Measurements from ENCODE around the gene SCFD2.
"Not testable (repeated sequence)": the region's sequence is repeated elsewhere in the genome, so short reads cannot be mapped to it uniquely, and the experiment has no call there.

The SCFD2 gene

DNA sequence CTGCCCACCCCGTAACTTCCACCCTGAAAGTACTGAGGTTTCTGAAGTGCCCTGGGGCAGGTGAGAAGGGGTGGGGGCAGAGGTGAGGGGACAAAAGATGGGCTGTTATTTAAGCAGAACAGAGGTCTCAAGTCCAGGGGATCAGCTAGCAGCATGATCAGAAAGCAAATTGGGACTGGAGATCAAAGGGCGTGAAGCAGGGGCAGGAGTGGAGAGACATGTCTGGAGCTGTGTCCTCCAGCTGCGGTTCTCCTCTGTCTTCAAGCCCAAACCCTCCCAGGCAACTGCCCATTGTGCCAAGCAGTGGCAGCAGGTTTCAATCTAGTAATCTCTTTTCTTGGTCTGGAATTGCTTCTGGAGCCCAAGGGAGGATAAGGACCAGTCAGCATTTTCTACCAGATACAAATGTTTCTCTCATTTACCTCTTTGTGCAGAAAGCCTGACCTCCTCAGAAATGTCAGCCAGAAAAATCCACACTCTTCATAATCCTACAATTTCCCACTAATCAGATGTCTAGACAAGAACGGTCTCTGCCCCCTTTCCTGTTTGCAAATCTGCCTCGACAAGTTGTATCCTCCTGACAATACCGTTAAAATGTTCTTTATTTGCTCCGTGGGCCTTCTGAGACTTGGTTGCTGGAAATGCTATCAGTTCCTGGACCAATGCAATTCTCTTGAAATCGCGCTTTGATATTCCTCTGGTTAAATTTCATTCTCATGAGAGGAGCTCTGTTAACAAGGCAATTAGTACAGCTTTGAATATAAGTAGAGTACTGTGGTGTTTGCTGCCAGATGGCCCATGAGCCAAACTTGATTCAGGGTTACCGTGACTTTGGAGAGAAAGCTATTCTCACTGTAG lies 526.9 kb downstream of the SCFD2 start:
- no peaks in the 10 kb centered on the region for H3K36me3 ChIP-seq (ENCODE audit: control insufficient read depth, insufficient read depth, low read length)
- H3K9me3 ChIP-seq (ENCODE audit: control insufficient read depth, low read length): no peaks in the 10 kb centered on the region
- no peaks in the 10 kb centered on the region for H3K4me1 ChIP-seq (ENCODE audit: control insufficient read depth, insufficient read depth, low read length, poor library complexity, severe bottlenecking)
- no peak for DNase-seq
- no peak overlapping the region for H3K4me3 ChIP-seq (ENCODE audit: insufficient read depth, low read depth, low read length, poor library complexity, severe bottlenecking)
- no peak overlapping the region for H3K27ac ChIP-seq (ENCODE audit: insufficient read depth, low read length, poor library complexity, severe bottlenecking)
- H3K27me3 ChIP-seq (replicated peaks; ENCODE audit: control insufficient read depth, insufficient read depth, low read length, poor library complexity, severe bottlenecking): no peaks in the 10 kb centered on the region

- no peak for DNase-seq
- H3K4me3 ChIP-seq (ENCODE audit: insufficient read depth, low read depth, low read length, poor library complexity, severe bottlenecking): no peak overlapping the region
- no peaks in the 10 kb centered on the region for H3K4me1 ChIP-seq (ENCODE audit: control insufficient read depth, insufficient read depth, low read length, poor library complexity, severe bottlenecking)
- no peaks in the 10 kb centered on the region for H3K36me3 ChIP-seq (ENCODE audit: control insufficient read depth, insufficient read depth, low read length)
- H3K27me3 ChIP-seq (replicated peaks; ENCODE audit: control insufficient read depth, insufficient read depth, low read length, poor library complexity, severe bottlenecking): no peaks in the 10 kb centered on the region
- H3K9me3 ChIP-seq (ENCODE audit: control insufficient read depth, low read length): no peaks in the 10 kb centered on the region
- H3K27ac ChIP-seq (ENCODE audit: insufficient read depth, low read length, poor library complexity, severe bottlenecking): no peak overlapping the region
Measured at GRCh38 chr4:52837716-52838558, 527.9 kb downstream of the SCFD2 start.

DNA sequence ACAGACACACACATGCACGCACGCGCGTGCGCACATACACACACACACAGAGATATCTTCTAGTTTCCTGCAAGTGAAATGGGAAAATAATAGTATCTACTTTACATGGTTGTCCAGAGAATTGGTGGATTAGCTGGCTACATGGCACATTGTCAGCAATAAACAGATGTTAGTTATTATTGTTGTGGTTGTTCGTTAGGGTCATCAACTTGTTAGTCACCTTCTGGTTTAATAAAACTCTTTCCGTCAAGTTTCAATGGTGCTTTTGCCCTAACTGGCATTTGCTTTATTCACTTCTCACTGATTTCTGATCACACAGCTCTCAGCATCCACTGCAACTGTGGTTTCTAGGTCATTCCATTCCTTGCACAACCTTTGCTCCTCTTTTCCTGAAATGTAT lies 529.2 kb downstream of the SCFD2 start:
- Histone ChIP-seq H3K27me3 (replicated peaks; ENCODE audit: control insufficient read depth, insufficient read depth, low read length, poor library complexity, severe bottlenecking) (no peaks in the 10 kb centered on the region), H3K9me3 (ENCODE audit: control insufficient read depth, low read length) (no peaks in the 10 kb centered on the region), H3K4me3 (ENCODE audit: insufficient read depth, low read depth, low read length, poor library complexity, severe bottlenecking) (no peak overlapping the region), H3K27ac (ENCODE audit: insufficient read depth, low read length, poor library complexity, severe bottlenecking) (no peak overlapping the region), H3K4me1 (ENCODE audit: control insufficient read depth, insufficient read depth, low read length, poor library complexity, severe bottlenecking) (no peaks in the 10 kb centered on the region), H3K36me3 (ENCODE audit: control insufficient read depth, insufficient read depth, low read length) (no peaks in the 10 kb centered on the region)
- DNase-seq: no peak

DNA sequence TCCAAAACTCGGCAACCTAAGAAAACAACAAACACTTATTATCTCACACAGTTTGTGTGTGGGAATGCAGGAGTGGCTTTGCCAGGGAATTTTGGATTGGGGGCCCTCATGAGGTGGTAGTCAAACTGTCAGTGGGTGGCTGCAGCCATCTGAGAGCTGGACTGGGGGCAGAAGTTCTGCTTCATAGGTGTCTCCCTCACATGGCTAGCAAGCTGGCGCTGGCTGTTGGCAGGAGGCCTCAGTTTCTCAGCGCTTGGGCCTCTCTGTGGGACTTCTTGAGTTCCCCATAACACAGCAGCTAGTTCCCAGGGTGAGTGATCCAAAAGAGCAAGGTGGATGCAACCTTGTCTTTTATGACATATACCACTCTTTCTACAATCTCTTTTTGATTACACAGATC lies 529.7 kb downstream of the SCFD2 start:
- no peaks in the 10 kb centered on the region for H3K27me3 ChIP-seq (replicated peaks; ENCODE audit: control insufficient read depth, insufficient read depth, low read length, poor library complexity, severe bottlenecking)
- no peaks in the 10 kb centered on the region for H3K9me3 ChIP-seq (ENCODE audit: control insufficient read depth, low read length)
- no peak for DNase-seq
- H3K4me1 ChIP-seq (ENCODE audit: control insufficient read depth, insufficient read depth, low read length, poor library complexity, severe bottlenecking): no peaks in the 10 kb centered on the region
- no peaks in the 10 kb centered on the region for H3K36me3 ChIP-seq (ENCODE audit: control insufficient read depth, insufficient read depth, low read length)
- no peak overlapping the region for H3K4me3 ChIP-seq (ENCODE audit: insufficient read depth, low read depth, low read length, poor library complexity, severe bottlenecking)
- H3K27ac ChIP-seq (ENCODE audit: insufficient read depth, low read length, poor library complexity, severe bottlenecking): no peak overlapping the region

DNA sequence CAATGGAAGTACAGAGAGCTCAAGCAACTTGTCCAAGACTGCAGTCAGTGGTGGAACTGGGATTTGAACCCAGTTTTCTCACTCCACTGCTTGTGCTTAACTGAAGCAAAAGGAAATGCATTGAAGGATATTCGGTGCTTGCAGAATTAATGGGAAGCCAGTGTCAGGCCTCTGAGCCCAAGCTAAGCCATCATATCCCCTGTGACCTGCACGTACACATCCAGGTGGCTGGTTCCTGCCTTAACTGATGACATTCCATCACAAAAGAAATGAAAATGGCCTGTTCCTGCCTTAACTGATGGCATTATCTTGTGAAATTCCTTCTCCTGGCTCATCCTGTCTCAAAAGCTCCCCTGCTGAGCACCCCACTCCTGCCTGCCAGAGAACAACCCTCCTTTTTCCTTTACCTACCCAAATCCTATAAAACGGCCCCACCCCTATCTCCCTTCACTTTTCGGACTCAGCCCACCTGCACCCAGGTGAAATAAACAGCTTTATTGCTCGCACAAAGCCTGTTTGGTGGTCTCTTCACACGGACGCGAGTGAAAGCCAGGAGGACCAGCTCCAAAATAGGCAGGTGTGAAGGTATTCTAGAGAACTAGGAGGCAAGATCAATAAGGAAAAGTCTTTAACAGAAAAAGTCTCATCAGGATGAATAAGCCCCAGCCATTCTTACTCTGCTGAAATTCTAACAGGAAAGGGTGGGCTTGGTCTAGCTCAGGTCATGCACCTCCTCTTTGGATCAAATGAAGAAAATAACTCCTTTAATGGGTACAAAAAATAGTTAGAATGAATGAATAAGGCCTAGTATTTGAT lies 531.0 kb downstream of the SCFD2 start:
- not testable (repeated sequence) for H3K9me3 ChIP-seq (ENCODE audit: control insufficient read depth, low read length); DNase-seq; H3K27ac ChIP-seq (ENCODE audit: insufficient read depth, low read length, poor library complexity, severe bottlenecking); H3K36me3 ChIP-seq (ENCODE audit: control insufficient read depth, insufficient read depth, low read length); H3K4me1 ChIP-seq (ENCODE audit: control insufficient read depth, insufficient read depth, low read length, poor library complexity, severe bottlenecking); H3K4me3 ChIP-seq (ENCODE audit: insufficient read depth, low read depth, low read length, poor library complexity, severe bottlenecking); H3K27me3 ChIP-seq (replicated peaks; ENCODE audit: control insufficient read depth, insufficient read depth, low read length, poor library complexity, severe bottlenecking)

GRCh38 chr4:52833941-52834525 lies 531.8 kb downstream of the SCFD2 start:
- no peak for DNase-seq
- H3K27me3 ChIP-seq (replicated peaks; ENCODE audit: control insufficient read depth, insufficient read depth, low read length, poor library complexity, severe bottlenecking): no peaks in the 10 kb centered on the region
- H3K9me3 ChIP-seq (ENCODE audit: control insufficient read depth, low read length): no peaks in the 10 kb centered on the region
- no peak overlapping the region for H3K4me3 ChIP-seq (ENCODE audit: insufficient read depth, low read depth, low read length, poor library complexity, severe bottlenecking)
- H3K4me1 ChIP-seq (ENCODE audit: control insufficient read depth, insufficient read depth, low read length, poor library complexity, severe bottlenecking): no peaks in the 10 kb centered on the region
- H3K27ac ChIP-seq (ENCODE audit: insufficient read depth, low read length, poor library complexity, severe bottlenecking): no peak overlapping the region
- no peaks in the 10 kb centered on the region for H3K36me3 ChIP-seq (ENCODE audit: control insufficient read depth, insufficient read depth, low read length)

DNA sequence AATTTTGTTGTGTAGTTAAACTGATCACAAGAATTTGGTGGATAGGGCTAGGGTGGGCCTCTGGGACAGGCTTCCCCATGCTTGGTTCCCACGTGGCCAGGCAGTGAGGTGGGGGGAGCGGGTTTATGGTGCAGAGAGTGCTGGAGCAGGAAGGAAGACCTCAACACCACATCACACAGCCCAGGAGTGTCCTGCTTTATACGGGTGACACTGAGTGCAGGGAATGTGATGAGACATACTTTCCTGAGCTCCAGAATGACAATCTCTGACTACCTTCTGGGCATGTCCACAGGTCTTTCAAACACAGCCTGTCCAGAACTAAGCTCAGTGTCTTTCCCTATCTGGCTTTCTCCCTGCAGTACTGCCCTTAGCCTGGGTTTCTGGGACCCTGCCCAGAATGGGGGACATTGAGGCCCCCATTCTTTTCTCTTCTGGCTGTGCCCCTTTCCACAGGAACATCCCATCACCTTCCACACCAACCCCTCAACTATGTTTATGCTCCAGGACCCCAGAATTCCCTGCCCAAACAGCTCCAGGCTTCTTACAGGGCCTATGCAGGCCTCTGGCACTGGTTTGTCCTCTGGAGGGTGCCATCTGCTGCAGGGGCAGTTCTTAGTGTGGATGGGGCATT lies 540.3 kb downstream of the SCFD2 start:
- no peak overlapping the region for H3K27ac ChIP-seq (ENCODE audit: insufficient read depth, low read length, poor library complexity, severe bottlenecking)
- H3K27me3 ChIP-seq (replicated peaks; ENCODE audit: control insufficient read depth, insufficient read depth, low read length, poor library complexity, severe bottlenecking): no peaks in the 10 kb centered on the region
- H3K9me3 ChIP-seq (ENCODE audit: control insufficient read depth, low read length): no peaks in the 10 kb centered on the region
- no peaks in the 10 kb centered on the region for H3K36me3 ChIP-seq (ENCODE audit: control insufficient read depth, insufficient read depth, low read length)
- H3K4me3 ChIP-seq (ENCODE audit: insufficient read depth, low read depth, low read length, poor library complexity, severe bottlenecking): no peak overlapping the region
- no peak for DNase-seq
- peaks cover 7% of the 10 kb centered on the region for H3K4me1 ChIP-seq (ENCODE audit: control insufficient read depth, insufficient read depth, low read length, poor library complexity, severe bottlenecking)

DNA sequence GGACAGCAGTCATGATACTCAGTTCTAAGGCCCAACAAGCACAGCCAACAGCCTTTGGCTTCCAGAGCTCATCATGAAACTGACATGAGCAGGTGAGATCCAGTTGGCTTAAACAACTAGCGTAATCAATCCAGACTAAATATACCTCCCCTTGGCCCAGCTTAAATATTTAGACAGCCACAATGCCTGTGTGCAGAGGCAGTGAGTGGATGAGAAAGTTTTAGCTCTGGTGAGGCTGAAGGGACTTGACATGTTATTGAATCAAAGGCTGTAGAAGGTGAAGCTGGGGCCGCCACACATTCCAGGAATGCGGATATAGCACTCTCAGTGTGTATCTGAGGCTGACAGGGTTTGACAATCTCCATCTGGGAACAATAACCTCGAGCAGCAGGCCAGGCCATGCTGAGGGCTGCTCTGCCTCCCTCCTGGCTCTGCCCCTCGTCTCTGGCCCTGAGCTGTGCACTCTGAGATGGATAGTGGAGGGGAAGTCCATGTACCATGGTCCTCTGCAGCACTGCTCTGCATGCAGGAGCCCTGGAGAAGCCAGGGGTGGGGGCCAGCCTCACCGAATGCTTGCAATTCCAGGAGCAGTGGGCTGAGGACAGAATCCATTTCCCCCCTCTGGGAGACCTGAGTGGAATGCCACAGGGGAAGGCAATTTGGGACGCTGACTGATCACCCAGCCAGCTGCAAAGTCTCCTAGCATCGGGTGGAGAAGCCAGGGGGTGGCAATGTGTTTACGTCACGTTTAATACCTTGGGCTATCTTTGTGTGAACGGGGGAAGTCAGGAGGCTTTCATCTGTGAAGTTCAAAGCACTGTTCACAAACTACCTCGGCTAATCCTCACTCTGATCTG lies 541.0 kb downstream of the SCFD2 start:
- Histone ChIP-seq H3K9me3 (ENCODE audit: control insufficient read depth, low read length) (no peaks in the 10 kb centered on the region), H3K27me3 (replicated peaks; ENCODE audit: control insufficient read depth, insufficient read depth, low read length, poor library complexity, severe bottlenecking) (no peaks in the 10 kb centered on the region), H3K4me3 (ENCODE audit: insufficient read depth, low read depth, low read length, poor library complexity, severe bottlenecking) (no peak overlapping the region), H3K36me3 (ENCODE audit: control insufficient read depth, insufficient read depth, low read length) (no peaks in the 10 kb centered on the region), H3K4me1 (ENCODE audit: control insufficient read depth, insufficient read depth, low read length, poor library complexity, severe bottlenecking) (peaks cover 7% of the 10 kb centered on the region), H3K27ac (ENCODE audit: insufficient read depth, low read length, poor library complexity, severe bottlenecking) (no peak overlapping the region)
- no peak for DNase-seq

DNA sequence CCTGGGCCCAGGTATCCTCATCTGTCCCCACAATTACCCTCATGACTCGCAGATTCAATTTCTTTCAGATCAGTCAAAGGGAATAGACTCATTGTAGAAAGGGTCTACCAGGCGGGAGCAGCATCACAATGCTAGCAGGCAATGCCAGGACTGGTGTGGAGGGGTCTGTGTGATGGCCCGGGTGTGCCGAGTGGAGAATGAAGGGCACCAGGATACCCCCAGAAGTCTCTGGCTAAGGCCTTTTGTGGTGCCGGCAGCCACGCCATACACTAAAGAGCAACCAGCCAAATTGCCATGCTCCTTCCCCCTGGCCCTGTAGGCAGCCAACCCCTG lies 541.6 kb downstream of the SCFD2 start:
- Histone ChIP-seq H3K4me1 (ENCODE audit: control insufficient read depth, insufficient read depth, low read length, poor library complexity, severe bottlenecking) (peaks cover 7% of the 10 kb centered on the region), H3K27me3 (replicated peaks; ENCODE audit: control insufficient read depth, insufficient read depth, low read length, poor library complexity, severe bottlenecking) (no peaks in the 10 kb centered on the region), H3K9me3 (ENCODE audit: control insufficient read depth, low read length) (no peaks in the 10 kb centered on the region), H3K36me3 (ENCODE audit: control insufficient read depth, insufficient read depth, low read length) (no peaks in the 10 kb centered on the region), H3K4me3 (ENCODE audit: insufficient read depth, low read depth, low read length, poor library complexity, severe bottlenecking) (no peak overlapping the region), H3K27ac (ENCODE audit: insufficient read depth, low read length, poor library complexity, severe bottlenecking) (no peak overlapping the region)
- no peak for DNase-seq
